K562 (cell line): ENCODE data around the gene MTF1. TPM values are rescaled to one million over a fixed set of nuclear protein-coding genes. Genes with fewer than 3 reads are reported as not detected.
A peak's percentile ranks its signal among the peaks of the same experiment; 100 is the strongest.

Experiments
- ATAC-seq: fragments of 200-7000 bp; cut with Tn5 transposase; 3 replicates; pipeline ENCODE4 v1.9.1; 2020; ENCODE audit warnings: moderate library complexity
- BruUV-seq: library from RNA; stranded (reverse); fragments of 400-500 nt; replicated peaks from 2 replicates; lab custom pipeline; 2021; lab: Mats Ljungman, UMichigan
- CTCF ChIA-PET: fragments of 300-600 bp; formaldehyde crosslinking; extraction: SDS; loops from one replicate; lab custom pipeline; 2021; ENCODE audit warnings: low intra/inter-chr PET ratio; lab: Yijun Ruan, JAX
- POLR2A ChIA-PET: fragments of 300-600, 350-650 bp; sonication (Branson Sonifier 250); formaldehyde crosslinking; extraction: SDS; loops from one replicate; lab custom pipeline; 2021; ENCODE audit warnings: antibody characterized with exemption, inconsistent platforms; lab: Yijun Ruan, JAX
- DNase-seq, 4 experiments: peaks; one replicate each; pipeline versions ENCODE4 v3.0.0 to v3.0.0-alpha.2; 2011 to 2018; ENCODE audit warnings: low spot score in 3 of 4, mixed read lengths in 3 of 4; ENCODE audit errors: extremely low read depth in 1 of 4
- FAIRE-seq: peaks from 2 replicates; lab custom pipeline; 2011; peaks lifted over from hg19 to GRCh38; lab: Jason Lieb, UNC
- H2AFZ ChIP-seq: 2 replicates; pipeline ENCODE4 v1.6.0; 2011; ENCODE audit warnings: low read depth, low read length, control low read depth, inconsistent platforms
- H3K27ac ChIP-seq: fragments of 200-600 bp; 3 replicates; pipeline ENCODE4 v1.8.0; 2011; ENCODE audit warnings: low read depth, mild to moderate bottlenecking, control low read depth, inconsistent platforms, low read length, moderate library complexity, mixed read lengths; ENCODE audit errors: extremely low read depth
- H3K27me3 ChIP-seq, 2 experiments: fragments of 300-600 bp in 1 of 2; 2 replicates in 1 of 2; 3 replicates in 1 of 2; pipeline versions ENCODE4 v1.6.0 to v1.8.0; 2011; ENCODE audit warnings: inconsistent platforms in 2 of 2, low read length in 2 of 2, mild to moderate bottlenecking in 1 of 2, mixed read lengths in 1 of 2, moderate library complexity in 1 of 2; ENCODE audit not compliant: control insufficient read depth in 2 of 2, insufficient read depth in 2 of 2
- H3K36me3 ChIP-seq: fragments of 300-600 bp; 3 replicates; pipeline ENCODE4 v1.8.0; 2011; ENCODE audit warnings: mild to moderate bottlenecking, low read length, inconsistent platforms; ENCODE audit not compliant: control insufficient read depth, insufficient read depth
- H3K4me1 ChIP-seq, 2 experiments: fragments of 200-600 bp in 1 of 2; replicated peaks in 1 of 2; 2 replicates in 1 of 2; 3 replicates in 1 of 2; pipeline versions ENCODE4 v1.5.1 to v1.8.0; 2011; ENCODE audit warnings: inconsistent platforms in 2 of 2, low read length in 2 of 2, mild to moderate bottlenecking in 1 of 2, mixed read lengths in 1 of 2, moderate library complexity in 1 of 2; ENCODE audit not compliant: control insufficient read depth in 2 of 2, insufficient read depth in 2 of 2
- H3K4me2 ChIP-seq: 2 replicates; pipeline ENCODE4 v1.6.1; 2011; ENCODE audit warnings: low read length, control low read depth, inconsistent platforms, mixed read lengths; ENCODE audit not compliant: insufficient read depth
- H3K4me3 ChIP-seq: fragments of 200-600 bp; sonication (generic), shearing (Covaris generic); 2 replicates; pipeline ENCODE4 v1.5.1; 2016; ENCODE audit warnings: control low read depth, inconsistent platforms
- H3K79me2 ChIP-seq: fragments of 200-600 bp; 3 replicates; pipeline ENCODE4 v1.8.0; 2011; ENCODE audit warnings: low read length, inconsistent platforms; ENCODE audit not compliant: control insufficient read depth, insufficient read depth
- H3K9ac ChIP-seq, 2 experiments: 2 replicates each; pipeline versions ENCODE4 v1.6.0 to v1.6.1; 2011; ENCODE audit warnings: low read depth in 2 of 2, low read length in 2 of 2, control low read depth in 1 of 2, inconsistent platforms in 1 of 2, mild to moderate bottlenecking in 1 of 2, mixed read lengths in 1 of 2; ENCODE audit not compliant: insufficient read depth in 1 of 2
- H3K9me1 ChIP-seq: one replicate; pipeline ENCODE4 v1.6.0; 2011; ENCODE audit warnings: inconsistent platforms, mild to moderate bottlenecking, low read length, moderate library complexity; ENCODE audit not compliant: control insufficient read depth, insufficient read depth
- H3K9me3 ChIP-seq: replicated peaks from 2 replicates; pipeline ENCODE4 v1.5.1; 2011; ENCODE audit warnings: low read depth, low read length, inconsistent platforms; ENCODE audit not compliant: control insufficient read depth, insufficient read depth
- H4K20me1 ChIP-seq: replicated peaks from 2 replicates; pipeline ENCODE4 v1.6.1; 2011; ENCODE audit warnings: low read length, inconsistent platforms, mixed read lengths; ENCODE audit not compliant: control insufficient read depth, insufficient read depth
- C11orf30 ChIP-seq: fragments of 450-650 bp; IDR thresholded peaks from 2 replicates; pipeline ENCODE4 v1.6.1; 2016; ENCODE audit warnings: low read depth, mild to moderate bottlenecking
- ESRRA ChIP-seq: fragments of 450-650 bp; IDR thresholded peaks from 2 replicates; pipeline ENCODE4 v1.6.1; 2014; ENCODE audit warnings: low read depth, mild to moderate bottlenecking, moderate library complexity, borderline replicate concordance
- MAFG ChIP-seq: fragments of 450-650 bp; conservative IDR thresholded peaks from 2 replicates; pipeline ENCODE4 v1.6.1; 2016; ENCODE audit warnings: missing genetic modification characterization, missing compliant biosample characterization
- NFE2 ChIP-seq: IDR thresholded peaks from 2 replicates; pipeline ENCODE4 v1.6.1; 2014; ENCODE audit warnings: antibody characterized with exemption, low read depth
- NR2C2 ChIP-seq, 2 experiments: fragments of 200-800 bp in 1 of 2; sonication (Bioruptor generic) in 1 of 2; sonication (generic) in 1 of 2; formaldehyde crosslinking in 1 of 2; IDR thresholded peaks; 2 replicates each; pipeline versions ENCODE4 v1.6.1 to v1.8.0; 2016 to 2022; ENCODE audit warnings: mild to moderate bottlenecking in 1 of 2, missing compliant biosample characterization in 1 of 2, missing genetic modification characterization in 1 of 2, missing genetic modification reagents in 1 of 2
- PBX2 ChIP-seq, 2 experiments: IDR thresholded peaks in 1 of 2; conservative IDR thresholded peaks in 1 of 2; 2 replicates each; pipeline ENCODE4 v1.6.1; 2016; ENCODE audit warnings: low read depth in 2 of 2, mild to moderate bottlenecking in 1 of 2, missing compliant biosample characterization in 1 of 2, missing genetic modification characterization in 1 of 2, moderate library complexity in 1 of 2
- PKNOX1 ChIP-seq: fragments of 450-650 bp; IDR thresholded peaks from 2 replicates; pipeline ENCODE4 v1.6.1; 2016
- SRSF3 ChIP-seq: fragments of 200-400 bp; formaldehyde crosslinking; IDR thresholded peaks from 2 replicates; pipeline ENCODE4 v1.6.1; 2016; ENCODE audit warnings: mild to moderate bottlenecking, low read length, moderate library complexity; ENCODE audit not compliant: insufficient read depth
- TRIM28 ChIP-seq: fragments of 450-650 bp; IDR thresholded peaks from 2 replicates; pipeline ENCODE4 v1.6.1; 2017
- ZFP30 ChIP-seq: fragments of 250-450 bp; sonication (Bioruptor Pico); IDR thresholded peaks from 2 replicates; pipeline ENCODE4 v1.8.0; 2022; ENCODE audit warnings: moderate library complexity, mild to moderate bottlenecking, inconsistent platforms, borderline replicate concordance
- ZNF354B ChIP-seq: fragments of 250-450 bp; sonication (Bioruptor Pico); IDR thresholded peaks from 2 replicates; pipeline ENCODE4 v1.4.0; 2020
- ZNF780A ChIP-seq: fragments of 250-450 bp; sonication (Bioruptor Pico); IDR thresholded peaks from 2 replicates; pipeline ENCODE4 v1.5.0; 2021; ENCODE audit warnings: mild to moderate bottlenecking
- WGBS: fragments of 100-300 bp; shearing (Covaris generic); methylation state at CpG from one replicate; pipeline ENCODE4 v1.1.6; 2016; ENCODE audit warnings: low coverage, mixed read lengths; ENCODE audit not compliant: insufficient coverage; ENCODE audit errors: missing lambda C conversion rate; 5-methylcytosine and 5-hydroxymethylcytosine counted together
- in situ Hi-C: fragments of 300-500 bp; cut with MboI; formaldehyde crosslinking; loops from 4 replicates; pipeline ENCODE4 v1.15.0; 2018; ENCODE audit warnings: inconsistent platforms, mixed read lengths
- intact Hi-C: fragments of 100-400 bp; cut with micrococcal nuclease; formaldehyde crosslinking; loops from 2 replicates; pipeline ENCODE4 v1.14.2; 2022
- polyA plus RNA-seq, 8 experiments: library from polyadenylated mRNA; depleted of rRNA in 4 of 8; stranded (reverse) in 5 of 8; unstranded in 3 of 8; fragments of >200 nt; fragmentation: Nextera tagmentation in 2 of 8; fragmentation: Illumina TruSeq in 1 of 8; extraction: Ambion mirVana in 2 of 8; extraction: Trizol in 1 of 8; gene quantifications; 2 replicates each; pipeline versions ENCODE4 v1.2.1 to v1.2.3, GENCODE V29; 2011 to 2014; ENCODE audit warnings: inconsistent platforms in 1 of 8, missing spikeins in 1 of 8
- total RNA-seq, 7 experiments: library from RNA; depleted of rRNA in 6 of 7; stranded (reverse); fragments of >200 nt in 6 of 7; fragmentation: Illumina TruSeq in 2 of 7; extraction: Trizol in 2 of 7; gene quantifications; 2 replicates each; pipeline versions ENCODE4 v1.2.1 to v1.2.3, GENCODE V29; 2011 to 2021; ENCODE audit warnings: low replicate concordance in 1 of 7

Gene MTF1
- total and polyA plus RNA-seq, 9 of the 15 experiments (the other 6 are each of a cell fraction or from before 2014, with no cell fraction given) = 1.1 to 12.2 (median 4.3) TPM

- H4K20me1 ChIP-seq = no peaks in the 10 kb centered on the region
- DNase-seq (no peak), ATAC-seq (0 out of 3 replicates have a peak, but pooled peaks have one; percentile 15), FAIRE-seq (peak; percentile 15)
- H3K79me2 ChIP-seq = peaks cover 37% of the 10 kb centered on the region
- no peak overlapping the region for H3K27ac ChIP-seq
- no peaks in the 10 kb centered on the region for H3K9me1 ChIP-seq
- no peak overlapping the region for H3K9ac ChIP-seq
- H3K36me3 ChIP-seq = peaks cover 40% of the 10 kb centered on the region
- no peak overlapping the region for H2AFZ ChIP-seq
- BruUV-seq = no TSS peak
- 76% methylated on average over 5 of the region's 5 CpGs for WGBS
- no peak overlapping the region for H3K4me3 ChIP-seq
- H3K4me2 ChIP-seq = no peak overlapping the region
- intact Hi-C loops (no loop called here), in situ Hi-C loops (no loop called here)
- POLR2A ChIA-PET = interaction anchor here (0.8 to 2.8 kb wide), 3 partner anchors 11 to 181 kb away, joined by 3 to 8 read pairs (median 3); partner anchors contain the start of gene MTF1
- no peaks in the 10 kb centered on the region for H3K9me3 ChIP-seq
- H3K27me3 ChIP-seq = no peaks in the 10 kb centered on the region
- CTCF ChIA-PET = no interaction called here
- H3K4me1 ChIP-seq = peaks cover 0 to 20% of the 10 kb centered on the region in 2 experiments; a peak in 2 of 5 replicates
- TF ChIP-seq NR2C2 (CRISPR knock-in tag; IDR thresholded peaks at IDR 0.05) (no peak), NR2C2 (tag; IDR thresholded peaks at IDR 0.05) (peak; percentile 35; the same call in 1 of the 2 replicates), NFE2 (peak; percentile 74), PKNOX1 (peak; percentile 25; the same call in 1 of the 2 replicates), ZNF354B (CRISPR knock-in tag) (0 out of 2 replicates have a peak, but pooled peaks have one; percentile 13), ZNF780A (no peak), MAFG (tag) (peak; percentile 69), C11orf30 (peak; percentile 73), SRSF3 (no peak), TRIM28 (peak; percentile 61; the same call in 1 of the 2 replicates), PBX2 (CRISPR knock-in tag; IDR thresholded peaks at IDR 0.05; ENCODE audit: low read depth) (no peak), PBX2 (tag; conservative IDR thresholded peaks at IDR 0.05; ENCODE audit: low read depth) (peak; percentile 61; the same call in 1 of the 2 replicates), ZFP30 (CRISPR knock-in tag) (no peak), ESRRA (peak; percentile 51; the same call in 1 of the 2 replicates)
Measured at GRCh38 chr1:37845049-37845646, 14.2 kb downstream of the MTF1 start.
